ENCODE results near the gene IRF4. TPM values are rescaled to one million over a fixed set of nuclear protein-coding genes. Genes with fewer than 3 reads are reported as not detected.

Gene IRF4
- total RNA-seq, 1 experiment from 2014 or later = 0.23 TPM

DNA sequence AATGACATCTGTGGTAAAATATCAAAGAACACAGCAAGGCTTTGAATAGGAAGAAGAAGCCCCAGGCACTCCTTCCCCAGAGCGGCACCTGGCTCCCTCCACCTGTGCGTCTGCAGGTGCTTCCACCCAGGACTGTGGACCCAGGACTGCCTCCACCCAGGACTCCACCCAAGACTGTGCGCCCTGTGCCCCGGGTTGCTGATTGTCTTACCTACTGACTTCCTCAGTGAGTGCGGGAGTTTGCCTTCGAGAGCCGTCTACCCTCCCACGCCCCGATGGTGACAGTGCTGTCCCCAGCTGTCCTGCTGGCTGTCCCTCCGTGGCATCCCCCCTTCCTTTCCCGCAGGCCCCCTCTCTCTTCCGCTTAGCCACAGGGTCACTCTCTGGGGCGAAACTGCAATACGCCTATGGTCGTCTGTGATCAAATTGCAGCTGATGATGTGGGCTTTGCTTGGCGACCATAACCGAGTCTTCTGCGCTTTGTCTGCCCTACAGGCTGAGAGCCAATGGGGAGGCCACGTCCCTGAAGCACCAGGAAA is 52.1 kb downstream of the IRF4 start:
- no peak for DNase-seq (ENCODE audit: low read depth)

DNA sequence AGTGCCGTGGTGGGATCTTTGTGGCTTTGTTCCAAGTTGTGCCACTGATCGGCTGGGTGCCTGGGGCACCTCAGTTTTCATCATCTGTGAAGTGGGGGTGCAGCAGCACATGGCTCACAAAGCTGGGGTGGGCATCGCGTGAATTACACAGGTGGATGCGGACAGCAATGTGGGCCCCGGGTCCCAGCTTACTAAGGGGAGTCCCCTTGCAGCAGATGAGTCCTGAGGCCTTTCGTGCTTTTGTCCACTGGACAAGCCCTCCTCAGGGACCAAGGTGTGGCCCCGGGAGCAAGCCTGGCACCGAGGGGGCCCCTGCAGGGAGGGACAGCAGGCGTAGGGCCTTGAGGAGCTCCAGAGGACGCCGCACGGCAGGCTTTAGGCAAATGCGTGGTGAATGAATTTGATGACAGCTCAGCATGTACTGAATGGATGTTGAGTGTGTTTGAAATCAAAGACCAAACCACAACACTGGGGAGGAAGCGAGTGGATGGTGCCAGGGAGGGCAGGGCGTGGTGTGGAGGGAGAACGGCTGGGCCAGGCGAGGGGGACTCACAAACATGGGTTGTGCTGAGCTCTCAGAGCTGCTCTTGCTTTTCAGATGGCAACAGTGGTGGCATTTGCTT is 53.2 kb downstream of the IRF4 start:
- DNase-seq (ENCODE audit: low read depth) = peak; percentile 31

DNA sequence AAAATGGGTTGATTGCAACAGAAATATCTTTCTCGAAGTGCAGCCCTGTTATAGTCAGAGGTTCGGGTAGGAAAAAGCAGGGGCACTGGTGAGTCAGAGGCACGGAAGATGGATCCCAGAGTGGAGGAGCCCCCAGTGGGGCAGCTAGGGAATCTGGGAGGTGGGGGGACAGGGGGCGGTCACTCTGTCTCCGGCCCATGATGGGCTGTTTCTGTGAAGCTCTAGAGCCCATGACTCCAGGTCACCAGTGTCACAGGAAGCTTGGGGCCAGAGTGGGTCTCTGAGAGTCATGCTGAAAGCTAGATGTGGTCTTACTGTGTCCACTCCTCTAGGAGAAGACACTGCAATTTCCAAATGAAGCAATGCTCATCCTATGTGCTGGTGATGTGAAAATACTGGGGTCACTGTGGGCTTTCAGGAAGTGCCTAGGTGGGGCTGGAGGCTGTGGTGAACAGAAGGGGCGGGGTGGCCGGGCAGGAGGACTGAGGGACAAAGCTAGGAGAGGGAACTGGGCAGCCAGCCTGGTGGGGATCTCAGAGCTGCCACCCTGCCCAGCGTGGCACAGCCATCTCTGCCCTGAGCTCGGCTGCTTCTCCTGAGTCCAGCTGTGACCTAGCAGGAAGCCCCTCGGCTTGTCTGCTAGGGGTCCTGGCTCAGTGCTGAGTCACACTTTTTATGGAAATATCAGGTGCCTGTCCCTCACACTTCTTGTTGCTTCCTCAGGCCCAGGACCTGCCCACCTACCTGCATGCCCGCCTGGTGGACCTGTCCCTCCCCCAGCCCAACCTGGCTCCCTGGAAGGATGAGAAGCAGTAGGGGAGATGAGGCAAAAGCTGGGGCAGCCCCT is 54.2 kb downstream of the IRF4 start:
- DNase-seq (ENCODE audit: low read depth) = no peak

DNA sequence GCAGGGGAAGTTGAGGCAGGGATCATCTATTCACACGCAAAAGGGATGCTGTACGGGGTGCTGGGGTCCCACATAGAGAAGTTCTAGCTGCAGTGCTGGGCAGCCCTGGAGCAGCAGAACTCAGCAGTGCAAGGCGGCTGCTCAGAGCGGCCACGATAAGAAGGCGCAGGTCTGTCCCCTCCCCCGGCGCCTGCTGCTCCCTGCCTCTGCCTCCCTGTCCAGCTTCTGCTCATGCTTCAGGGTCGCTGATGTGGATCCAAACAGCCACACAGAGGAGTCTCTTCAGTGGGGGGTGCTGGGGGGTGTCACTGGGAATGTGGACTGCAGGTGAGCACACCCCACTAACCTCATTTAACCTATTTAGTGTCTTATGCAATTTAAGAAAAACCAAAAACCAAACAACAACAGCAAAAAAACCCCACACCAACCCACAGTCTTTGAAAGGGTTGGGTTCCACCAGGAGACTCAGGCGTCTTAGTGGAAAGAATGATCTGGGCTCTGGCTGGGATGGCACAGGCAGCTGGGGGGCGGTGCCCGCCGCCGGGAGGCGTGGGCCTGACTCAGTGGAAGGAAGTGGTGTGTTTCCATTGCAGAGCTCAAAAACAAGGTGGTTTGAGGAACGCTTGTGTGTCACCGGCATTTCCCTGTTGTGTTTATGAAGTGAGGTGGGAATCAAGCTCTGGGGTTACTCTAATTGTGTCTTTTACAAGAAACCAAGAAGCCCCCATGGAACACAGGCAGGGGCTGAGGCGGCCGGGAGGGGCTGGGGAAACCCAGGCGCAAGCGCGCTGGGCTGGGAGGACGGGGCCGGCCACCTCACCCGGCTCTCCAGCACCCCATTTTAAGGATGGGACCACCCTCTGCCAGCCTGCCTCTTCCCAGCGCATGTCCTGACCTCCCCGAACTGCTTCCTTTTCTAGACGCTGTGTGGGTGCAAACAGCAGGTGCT is 55.1 kb downstream of the IRF4 start:
- peak; percentile 70 for DNase-seq (ENCODE audit: low read depth)

DNA sequence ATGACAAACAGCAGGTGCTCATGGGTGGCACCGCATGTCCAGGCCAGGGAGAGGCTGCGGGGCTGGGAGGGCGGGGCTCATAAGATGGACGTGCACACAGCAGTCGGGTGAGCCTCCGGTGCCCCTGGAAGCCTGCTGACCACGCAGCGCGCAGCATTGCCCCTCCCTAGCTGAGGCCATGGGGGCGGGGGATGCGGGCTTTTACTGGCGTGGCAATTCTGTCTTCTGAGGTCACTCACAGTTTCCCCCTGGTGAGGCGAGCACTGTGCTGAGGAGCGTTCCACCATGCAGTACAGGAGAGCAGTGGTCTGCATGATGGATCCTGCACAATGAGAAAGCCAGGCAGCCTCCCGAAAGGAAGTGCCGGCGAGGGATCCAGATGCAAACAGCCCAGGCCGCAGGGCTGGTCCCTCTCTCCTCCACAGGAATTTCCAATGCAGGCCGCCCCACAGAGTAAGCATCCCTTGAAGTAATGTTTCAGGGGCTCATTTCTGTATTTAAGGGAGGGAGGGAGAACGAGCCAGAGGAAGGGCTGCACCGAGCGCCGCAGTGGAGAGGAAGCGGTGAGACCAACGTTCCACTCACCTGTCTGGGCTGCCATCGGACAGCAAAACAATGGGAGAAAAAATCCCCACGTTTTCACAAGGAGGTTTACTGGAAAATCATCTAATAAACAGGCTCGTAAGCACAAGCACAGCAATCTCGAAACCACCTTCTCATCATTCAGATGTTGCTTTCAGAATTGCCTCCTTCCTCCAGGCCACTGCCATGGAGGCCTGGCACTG is 56.0 kb downstream of the IRF4 start:
- DNase-seq (ENCODE audit: low read depth) = no peak

DNA sequence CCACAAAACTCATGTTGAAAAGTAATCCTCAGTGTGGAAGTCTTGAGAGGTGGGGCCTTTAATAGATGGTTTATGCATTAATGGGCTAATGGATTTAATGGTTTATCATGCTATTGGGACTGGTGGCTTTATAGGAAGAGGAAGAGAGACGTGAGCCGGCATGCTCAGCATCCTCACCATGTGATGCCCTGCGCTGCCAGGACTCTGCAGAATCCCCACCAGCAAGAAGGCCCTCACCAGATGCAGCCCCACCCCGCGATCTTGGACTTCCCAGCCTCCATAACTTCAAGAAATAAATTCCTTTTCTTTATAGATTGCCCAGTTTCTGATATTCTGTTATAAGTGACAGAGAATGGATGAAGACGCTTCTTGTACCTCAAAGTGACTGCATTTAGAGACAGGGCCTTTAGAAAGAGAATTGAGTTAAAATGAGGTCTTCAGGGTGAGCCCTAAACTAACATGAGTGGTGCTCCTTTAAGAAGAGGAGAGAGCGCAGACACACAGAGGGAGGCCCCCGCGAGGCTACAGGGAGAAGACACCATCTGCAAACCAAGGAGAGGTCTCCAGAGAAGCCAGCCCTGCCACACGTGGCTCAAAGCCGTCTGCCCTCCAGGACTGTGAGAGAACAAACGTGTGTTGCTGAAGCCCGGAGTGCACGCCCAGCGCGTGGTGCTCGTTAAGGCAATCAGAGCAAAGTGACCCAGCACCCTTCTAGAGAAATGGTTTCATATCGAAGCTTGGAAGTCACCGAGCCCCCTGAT is 56.9 kb downstream of the IRF4 start:
- no peak for DNase-seq (ENCODE audit: low read depth)

DNA sequence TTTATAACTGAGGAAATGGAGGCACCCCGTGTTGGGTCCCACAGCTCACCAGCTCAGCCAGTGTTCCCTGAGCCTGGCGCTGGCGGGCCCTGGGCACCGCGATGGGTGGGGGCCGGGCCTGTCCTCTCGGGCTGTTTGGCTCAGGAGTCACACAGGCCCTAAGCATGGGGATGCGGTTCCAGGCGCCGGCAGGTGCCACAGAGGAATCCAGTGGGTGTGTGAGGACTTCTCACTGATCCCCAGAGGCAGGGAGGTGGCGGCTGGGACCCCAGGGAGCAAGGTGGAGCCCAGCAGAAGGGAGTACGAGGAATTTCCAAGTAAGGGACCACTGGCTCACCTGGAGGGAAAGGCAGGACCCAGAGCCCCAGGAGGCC is 57.5 kb downstream of the IRF4 start:
- no peak for DNase-seq (ENCODE audit: low read depth)

DNA sequence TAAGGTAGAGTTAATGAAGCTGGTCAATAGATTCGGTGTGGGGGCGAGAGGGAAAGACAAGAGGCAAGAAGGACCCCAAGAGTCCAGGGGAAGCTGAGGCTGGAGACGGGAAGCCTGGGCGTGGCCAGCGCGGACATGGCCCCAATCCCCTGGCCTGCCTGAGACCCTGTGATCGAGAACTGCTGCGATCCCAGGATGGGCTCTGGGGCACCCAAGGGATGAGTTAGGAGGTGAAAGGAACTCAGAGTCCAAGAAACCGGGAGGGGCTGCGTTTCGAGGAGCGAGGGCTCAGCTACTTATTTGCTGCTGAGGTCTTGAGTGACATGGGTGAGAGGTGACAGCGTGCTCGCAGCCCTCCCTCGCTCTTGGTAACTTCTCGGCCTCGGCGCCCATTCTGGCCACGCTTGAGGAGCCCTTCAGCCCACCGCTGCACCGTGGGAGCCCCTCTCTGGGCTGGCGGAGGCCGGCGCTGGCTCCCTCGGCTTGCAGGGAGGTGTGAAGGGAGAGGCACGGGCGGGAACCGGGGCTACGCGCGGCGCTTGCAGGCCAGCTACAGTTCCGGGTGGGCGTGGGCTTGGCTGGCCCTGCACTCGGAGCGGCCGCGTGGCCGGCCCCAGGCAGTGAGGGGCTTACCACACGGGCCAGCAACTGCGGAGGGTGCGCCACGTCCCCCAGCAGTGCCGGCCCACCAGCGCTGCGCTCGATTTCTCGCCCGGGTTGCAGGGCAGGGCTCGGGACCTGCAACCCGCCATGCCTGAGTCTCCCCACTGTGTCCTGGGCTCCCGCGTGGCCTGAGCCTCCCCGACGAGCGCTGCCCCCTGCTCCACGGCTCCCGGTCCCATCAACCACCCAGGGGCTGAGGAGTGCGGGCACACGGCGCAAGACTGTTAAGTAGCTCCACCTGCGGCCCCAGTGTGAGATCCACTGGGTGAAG is 58.2 kb downstream of the IRF4 start:
- no peak for DNase-seq (ENCODE audit: low read depth)

DNA sequence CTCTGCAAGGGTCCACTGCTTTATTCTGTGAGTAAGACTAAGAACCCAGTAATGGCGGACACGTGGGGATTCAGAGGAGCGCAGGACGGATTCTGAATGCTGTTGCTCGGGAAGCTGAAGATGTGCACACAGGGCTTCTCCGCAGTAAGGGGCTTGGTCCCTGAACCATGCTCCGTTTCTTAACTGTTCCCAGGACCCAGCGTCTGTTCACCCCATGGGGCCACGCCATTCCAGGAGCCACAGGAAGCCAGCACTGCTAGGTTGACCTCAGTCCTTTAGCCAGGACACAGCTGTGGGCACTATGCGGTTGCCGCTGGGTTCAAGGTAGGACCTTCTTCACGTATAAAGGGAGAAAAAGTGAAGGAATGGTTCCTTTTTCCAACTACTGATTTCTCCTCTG is 59.8 kb downstream of the IRF4 start:
- no peak for DNase-seq (ENCODE audit: low read depth)

DNA sequence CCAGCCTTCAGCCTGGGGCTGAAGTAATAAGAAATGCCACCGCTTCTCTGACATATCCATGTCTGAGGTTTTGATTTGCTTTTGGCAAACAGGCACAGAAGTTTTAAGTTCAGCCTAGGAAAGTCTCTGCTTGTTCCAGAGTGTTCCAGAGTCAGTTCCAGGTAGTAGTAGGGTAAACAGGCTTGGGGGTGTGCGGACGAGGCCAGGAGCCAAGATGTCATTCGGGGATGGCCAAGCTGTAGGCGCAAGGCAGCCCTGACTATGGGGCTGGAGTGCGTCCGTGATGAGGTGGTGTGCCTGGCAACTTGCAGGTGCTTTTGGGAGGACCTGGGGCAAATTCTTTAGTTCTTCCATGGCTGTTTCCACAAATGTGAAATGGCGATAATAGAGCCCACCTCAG is 60.3 kb downstream of the IRF4 start:
- DNase-seq (ENCODE audit: low read depth) = no peak

DNA sequence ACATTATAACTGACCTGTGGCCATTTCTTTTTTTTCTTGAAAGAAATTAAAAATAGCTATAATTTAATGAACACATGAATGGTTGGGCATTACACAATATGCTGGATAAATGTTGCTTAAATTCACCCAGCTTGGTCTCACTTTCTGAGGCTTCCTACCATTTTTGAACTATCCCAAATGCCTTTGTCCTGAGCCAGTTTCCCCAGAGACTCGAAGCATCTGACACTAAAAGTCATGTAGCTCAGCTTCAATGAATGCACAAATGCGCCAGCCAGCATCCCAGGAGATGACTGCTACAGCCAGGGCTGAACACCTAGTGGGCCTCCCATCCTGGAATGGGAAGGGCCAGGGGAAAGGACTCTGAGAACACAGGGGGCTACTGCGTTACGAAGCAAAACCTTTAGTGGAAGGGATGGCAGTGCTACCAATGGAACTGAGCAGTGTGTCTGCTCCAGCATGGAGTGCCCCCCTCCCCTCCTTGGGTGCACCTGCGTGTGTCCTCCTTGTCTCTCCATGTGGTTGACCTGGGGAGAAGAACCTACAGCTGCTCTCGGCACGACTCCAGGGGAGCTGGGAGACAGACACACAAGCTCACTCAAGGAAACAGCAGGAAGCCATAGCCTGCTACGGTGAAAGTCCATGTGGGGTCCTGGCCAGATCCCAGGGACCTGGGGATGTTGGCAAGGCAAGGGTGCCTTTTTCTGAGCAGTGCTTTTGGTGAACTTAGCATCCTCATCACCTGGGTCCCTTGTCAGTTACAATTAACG is 60.9 kb downstream of the IRF4 start:
- no peak for DNase-seq (ENCODE audit: low read depth)

DNA sequence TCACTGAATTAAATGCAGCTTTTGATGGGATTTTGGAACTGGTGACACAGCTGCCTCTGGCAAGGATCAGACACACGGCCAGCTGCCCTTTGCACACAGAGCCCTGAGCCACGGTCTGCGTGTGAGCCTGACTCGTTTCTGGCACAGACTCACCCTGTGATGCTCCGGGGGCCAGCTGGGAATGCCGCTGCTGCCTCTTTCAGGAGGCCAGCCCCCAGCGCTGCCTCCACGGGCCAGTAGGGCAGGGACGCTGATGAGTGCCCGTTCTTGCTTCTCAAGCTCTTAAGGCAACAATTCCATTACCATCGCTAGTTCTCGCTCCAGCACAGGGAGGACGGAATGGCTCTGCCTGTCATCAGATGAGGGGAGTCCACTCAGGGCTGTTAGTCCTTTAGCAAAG is 61.6 kb downstream of the IRF4 start:
- peak; percentile 52 for DNase-seq (ENCODE audit: low read depth)

DNA sequence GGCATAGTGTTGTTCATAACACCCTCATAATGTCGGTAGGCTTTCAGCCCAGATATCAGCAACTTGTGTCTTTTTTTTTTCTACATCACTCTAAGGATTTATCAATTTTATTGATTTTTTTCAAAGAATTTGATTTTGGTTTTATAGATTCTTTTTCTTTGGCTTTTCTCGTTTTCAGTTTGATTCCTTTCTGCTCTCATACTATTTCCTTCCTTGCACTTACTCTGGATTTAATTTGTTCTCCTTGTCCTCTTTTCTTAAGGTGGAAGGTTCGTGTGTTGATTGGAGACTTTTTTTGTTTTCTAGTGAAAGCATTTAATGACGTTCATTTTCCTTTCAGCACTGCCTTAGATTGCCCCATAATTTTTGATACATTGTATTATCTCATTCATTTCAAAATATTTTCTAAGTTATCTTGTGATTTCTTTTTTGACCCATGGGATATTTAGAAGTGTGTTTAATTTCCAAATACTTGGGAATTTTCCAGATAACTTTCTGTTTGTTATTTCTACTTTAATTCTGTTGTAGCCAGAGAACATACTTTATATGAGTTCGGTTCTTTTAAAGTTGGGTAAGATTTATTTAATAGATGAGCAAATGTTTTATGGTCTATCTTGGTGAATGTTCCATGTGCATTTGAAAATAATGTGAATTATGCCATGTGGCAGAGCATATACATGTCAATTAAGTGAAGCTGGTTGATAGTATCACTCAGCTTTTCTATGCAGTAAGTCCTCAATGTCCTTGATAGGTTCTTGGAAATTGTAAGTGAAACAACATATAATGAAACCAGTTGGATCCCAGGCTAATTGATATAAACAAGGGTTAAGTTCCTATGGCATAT is 62.8 kb downstream of the IRF4 start:
- no peak for DNase-seq (ENCODE audit: low read depth)

DNA sequence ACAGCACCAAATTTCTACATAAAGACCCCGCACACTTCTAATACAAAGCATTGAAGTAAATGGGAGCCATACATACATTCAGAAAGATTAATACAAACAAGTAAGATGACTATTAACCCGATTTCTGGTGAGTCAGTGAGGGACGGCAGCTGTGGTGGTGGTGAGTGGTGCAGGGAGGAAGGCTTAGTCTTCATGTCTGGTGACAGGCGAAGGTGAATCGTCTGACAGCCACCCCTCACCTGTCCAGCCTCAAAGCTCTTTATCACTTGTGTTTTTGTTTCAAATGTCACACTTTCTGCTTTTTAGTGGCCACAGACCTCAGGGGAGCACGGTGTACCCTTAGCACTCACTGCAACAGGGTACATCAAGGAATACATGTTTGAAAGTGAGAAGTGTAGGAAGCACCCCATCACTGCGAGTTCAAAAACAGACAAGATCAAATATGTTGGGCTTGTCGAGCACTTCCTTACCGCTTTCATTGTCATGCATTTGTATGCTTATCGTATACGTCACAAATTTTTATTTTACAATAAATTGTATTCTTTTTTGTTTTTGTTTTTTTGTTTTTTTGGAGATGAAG is 63.5 kb downstream of the IRF4 start:
- no peak for DNase-seq (ENCODE audit: low read depth)

DNA sequence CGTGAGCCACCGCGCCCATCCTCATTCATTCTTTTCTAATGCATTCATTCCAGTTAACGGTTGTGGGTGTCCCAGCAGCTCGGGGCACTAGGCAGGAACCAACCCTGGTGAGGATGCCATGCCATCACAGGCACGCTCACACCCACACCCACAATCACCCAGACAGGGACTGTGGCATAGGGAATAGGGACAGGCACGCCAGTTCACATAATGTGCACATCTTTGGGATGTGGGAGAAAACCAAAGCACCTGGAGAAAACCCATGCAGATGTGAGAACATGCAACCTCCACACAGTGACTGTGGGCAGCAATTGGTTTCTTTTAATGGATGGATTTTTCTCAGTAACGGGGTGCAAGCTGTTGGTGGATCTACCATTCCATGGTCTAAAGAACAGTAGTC is 64.3 kb downstream of the IRF4 start:
- no peak for DNase-seq (ENCODE audit: low read depth)

DNA sequence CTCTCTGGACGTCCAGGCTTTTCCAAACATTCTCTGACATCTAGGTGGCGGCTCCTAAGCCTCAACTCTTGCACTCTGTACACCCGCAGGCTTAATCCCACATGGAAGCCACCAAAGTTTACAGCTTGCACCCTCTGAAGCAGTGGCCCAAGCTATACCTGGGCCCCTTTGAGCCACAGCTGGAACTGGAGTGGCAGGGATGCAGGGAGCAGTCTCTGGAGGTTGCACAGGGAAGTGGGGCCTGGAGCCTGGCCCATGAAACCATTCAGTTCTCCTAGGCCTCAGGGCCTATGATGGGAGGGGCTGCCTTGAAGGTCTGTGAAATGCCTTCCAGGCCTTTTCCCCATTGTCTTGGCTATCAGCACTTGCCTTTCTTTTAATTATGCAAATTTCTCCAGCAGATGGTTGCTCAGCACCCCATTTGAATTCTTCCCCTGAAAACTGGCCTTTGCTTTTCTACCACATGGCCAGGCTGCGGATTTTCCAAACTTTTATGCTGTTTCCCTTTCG is 64.9 kb downstream of the IRF4 start:
- DNase-seq (ENCODE audit: low read depth) = no peak

DNA sequence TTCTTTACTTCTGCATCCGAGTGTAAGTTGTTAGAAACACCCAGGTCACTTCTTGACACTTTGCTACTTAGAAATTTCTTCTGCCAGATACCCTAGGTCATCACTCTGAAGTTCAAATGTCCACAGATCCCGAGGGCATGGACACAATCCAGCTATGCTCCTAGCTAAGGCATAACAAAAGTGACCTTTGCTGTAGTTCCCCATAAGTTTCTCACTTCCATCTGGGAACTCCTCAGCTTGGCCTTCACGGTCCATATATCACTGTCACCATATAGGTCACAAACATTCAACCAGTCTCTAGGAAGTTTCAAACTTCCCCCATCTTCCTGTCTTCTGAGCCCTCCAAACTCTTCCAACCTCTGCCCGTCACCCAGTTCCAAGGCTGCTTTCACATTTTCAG is 65.3 kb downstream of the IRF4 start:
- no peak for DNase-seq (ENCODE audit: low read depth)

All from Daoy (cell line).